HepG2 (cell line): ENCODE results near the gene NAIF1. TPM values are rescaled to one million over a fixed set of nuclear protein-coding genes. Genes with fewer than 3 reads are reported as not detected.

Experiments used
- FIP1L1 ChIP-seq: fragments of 200-400 bp; formaldehyde crosslinking; IDR thresholded peaks from 2 replicates; pipeline ENCODE4 v1.6.1; 2018; ENCODE audit warnings: low read depth, mild to moderate bottlenecking, low read length, moderate library complexity, borderline replicate concordance; ENCODE audit not compliant: insufficient read depth
- HOXA3 ChIP-seq: sonication (generic); formaldehyde crosslinking; IDR thresholded peaks from 2 replicates; pipeline ENCODE4 v1.5.0; 2020; ENCODE audit warnings: missing genetic modification reagents
- ZBTB7A ChIP-seq: sonication (generic); formaldehyde crosslinking; IDR thresholded peaks from 2 replicates; pipeline ENCODE4 v1.8.0; 2022; ENCODE audit warnings: mild to moderate bottlenecking, missing genetic modification reagents
- ZFX ChIP-seq: sonication (generic); formaldehyde crosslinking; IDR thresholded peaks from 2 replicates; pipeline ENCODE4 v1.4.0; 2020; ENCODE audit warnings: mild to moderate bottlenecking, low read depth, missing genetic modification reagents, moderate library complexity
- ZKSCAN5 ChIP-seq: sonication (generic); formaldehyde crosslinking; IDR thresholded peaks from 2 replicates; pipeline ENCODE4 v1.5.1; 2020; ENCODE audit warnings: mild to moderate bottlenecking, missing genetic modification reagents
- ZMYM2 ChIP-seq: sonication (generic); formaldehyde crosslinking; IDR thresholded peaks from 2 replicates; pipeline ENCODE4 v1.8.0; 2022; ENCODE audit warnings: mild to moderate bottlenecking, missing genetic modification reagents
- ZNF333 ChIP-seq: sonication (generic); formaldehyde crosslinking; IDR thresholded peaks from 2 replicates; pipeline ENCODE4 v1.4.0; 2020; ENCODE audit warnings: mild to moderate bottlenecking, missing genetic modification reagents, borderline replicate concordance
- ZNF670 ChIP-seq: sonication (generic); formaldehyde crosslinking; IDR thresholded peaks from 2 replicates; pipeline ENCODE4 v1.8.0; 2022; ENCODE audit warnings: mild to moderate bottlenecking, missing genetic modification reagents, borderline replicate concordance
- ZNF724P ChIP-seq: sonication (generic); formaldehyde crosslinking; IDR thresholded peaks from 2 replicates; pipeline ENCODE4 v1.8.0; 2022; ENCODE audit warnings: missing genetic modification reagents, borderline replicate concordance
- polyA plus RNA-seq, 8 experiments: library from polyadenylated mRNA; depleted of rRNA in 3 of 8; stranded (reverse) in 7 of 8; unstranded in 1 of 8; fragments of >200 nt; fragmentation: Illumina TruSeq in 4 of 8; extraction: Trizol in 4 of 8; gene quantifications; 2 replicates each; pipeline versions ENCODE4 v1.2.1 to v1.2.3, GENCODE V29; 2011 to 2016; ENCODE audit warnings: low read depth in 4 of 8, missing spikeins in 1 of 8, mixed read lengths in 1 of 8; ENCODE audit not compliant: insufficient read depth in 1 of 8
- total RNA-seq, 5 experiments: library from RNA; depleted of rRNA; stranded (reverse); fragments of >200 nt; fragmentation: Illumina TruSeq; extraction: Trizol; gene quantifications; 2 replicates each; pipeline ENCODE4 v1.2.3, GENCODE V29; 2016; ENCODE audit warnings: low read depth in 1 of 5
- TF ChIP-seq, protein P1 (sequence below): IDR thresholded peaks from 2 replicates; pipeline ENCODE4 v1.6.1; 2018; ENCODE audit warnings: missing genetic modification reagents
- TF ChIP-seq, protein P2 (sequence below): sonication (generic); formaldehyde crosslinking; IDR thresholded peaks from 2 replicates; pipeline ENCODE4 v1.4.0; 2020; ENCODE audit warnings: missing genetic modification reagents, borderline replicate concordance
- TF ChIP-seq, protein P3 (sequence below): sonication (generic); formaldehyde crosslinking; IDR thresholded peaks from 2 replicates; pipeline ENCODE4 v1.4.0; 2020; ENCODE audit warnings: mild to moderate bottlenecking, missing genetic modification reagents
- TF ChIP-seq, protein P4 (sequence below): IDR thresholded peaks from 2 replicates; pipeline ENCODE4 v1.6.1; 2018; ENCODE audit warnings: missing genetic modification reagents, mild to moderate bottlenecking, missing compliant biosample characterization

NAIF1 gene
- total and polyA plus RNA-seq, 2 of the 13 experiments (the other 11 are each of a cell fraction or from before 2014, with no cell fraction given) = 6.0 to 6.9 TPM

DNA sequence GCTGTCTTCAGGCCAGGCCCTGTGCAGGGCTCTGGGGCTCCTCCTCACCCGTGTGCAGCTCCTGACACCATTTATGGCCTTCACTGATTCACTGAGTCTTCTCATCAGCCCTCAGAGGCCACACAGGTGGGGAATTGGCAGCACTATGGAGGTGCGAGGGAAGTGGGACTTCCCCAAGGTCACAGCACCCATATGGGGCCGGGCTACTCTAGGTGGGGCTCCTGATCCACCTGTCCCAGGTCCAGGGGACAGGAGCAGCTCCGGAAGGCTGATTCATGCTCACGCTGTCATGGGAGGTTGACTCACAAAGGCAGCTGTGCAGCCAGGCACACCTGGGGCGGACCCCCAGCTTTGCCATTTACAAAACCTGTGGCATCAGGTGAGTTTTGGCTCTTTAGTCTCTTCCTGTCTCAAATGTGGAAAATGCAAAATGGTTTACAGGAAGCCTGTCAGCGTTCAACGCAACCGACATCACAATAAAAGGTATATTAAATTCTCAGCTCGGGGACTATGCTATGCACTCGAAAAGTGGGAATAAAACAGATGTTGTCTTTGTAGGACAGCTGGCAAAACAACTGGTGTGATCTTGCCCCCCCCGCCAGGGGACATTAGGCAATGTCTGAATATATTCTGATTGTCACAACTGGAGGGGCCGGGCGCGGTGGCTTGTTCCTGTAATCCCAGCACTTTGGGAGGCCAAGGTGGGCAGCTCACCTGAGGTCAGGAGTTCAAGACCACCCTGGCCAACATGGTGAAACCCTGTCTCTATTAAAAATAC, 15.0 kb downstream of the NAIF1 start (continued):
- TF ChIP-seq, protein P1, sequence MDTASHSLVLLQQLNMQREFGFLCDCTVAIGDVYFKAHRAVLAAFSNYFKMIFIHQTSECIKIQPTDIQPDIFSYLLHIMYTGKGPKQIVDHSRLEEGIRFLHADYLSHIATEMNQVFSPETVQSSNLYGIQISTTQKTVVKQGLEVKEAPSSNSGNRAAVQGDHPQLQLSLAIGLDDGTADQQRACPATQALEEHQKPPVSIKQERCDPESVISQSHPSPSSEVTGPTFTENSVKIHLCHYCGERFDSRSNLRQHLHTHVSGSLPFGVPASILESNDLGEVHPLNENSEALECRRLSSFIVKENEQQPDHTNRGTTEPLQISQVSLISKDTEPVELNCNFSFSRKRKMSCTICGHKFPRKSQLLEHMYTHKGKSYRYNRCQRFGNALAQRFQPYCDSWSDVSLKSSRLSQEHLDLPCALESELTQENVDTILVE (CRISPR knock-in tag) = no peak
- no peak for TF ChIP-seq ZBTB7A (CRISPR knock-in tag)
- no peak for TF ChIP-seq ZKSCAN5 (CRISPR knock-in tag)
- TF ChIP-seq, protein P2, sequence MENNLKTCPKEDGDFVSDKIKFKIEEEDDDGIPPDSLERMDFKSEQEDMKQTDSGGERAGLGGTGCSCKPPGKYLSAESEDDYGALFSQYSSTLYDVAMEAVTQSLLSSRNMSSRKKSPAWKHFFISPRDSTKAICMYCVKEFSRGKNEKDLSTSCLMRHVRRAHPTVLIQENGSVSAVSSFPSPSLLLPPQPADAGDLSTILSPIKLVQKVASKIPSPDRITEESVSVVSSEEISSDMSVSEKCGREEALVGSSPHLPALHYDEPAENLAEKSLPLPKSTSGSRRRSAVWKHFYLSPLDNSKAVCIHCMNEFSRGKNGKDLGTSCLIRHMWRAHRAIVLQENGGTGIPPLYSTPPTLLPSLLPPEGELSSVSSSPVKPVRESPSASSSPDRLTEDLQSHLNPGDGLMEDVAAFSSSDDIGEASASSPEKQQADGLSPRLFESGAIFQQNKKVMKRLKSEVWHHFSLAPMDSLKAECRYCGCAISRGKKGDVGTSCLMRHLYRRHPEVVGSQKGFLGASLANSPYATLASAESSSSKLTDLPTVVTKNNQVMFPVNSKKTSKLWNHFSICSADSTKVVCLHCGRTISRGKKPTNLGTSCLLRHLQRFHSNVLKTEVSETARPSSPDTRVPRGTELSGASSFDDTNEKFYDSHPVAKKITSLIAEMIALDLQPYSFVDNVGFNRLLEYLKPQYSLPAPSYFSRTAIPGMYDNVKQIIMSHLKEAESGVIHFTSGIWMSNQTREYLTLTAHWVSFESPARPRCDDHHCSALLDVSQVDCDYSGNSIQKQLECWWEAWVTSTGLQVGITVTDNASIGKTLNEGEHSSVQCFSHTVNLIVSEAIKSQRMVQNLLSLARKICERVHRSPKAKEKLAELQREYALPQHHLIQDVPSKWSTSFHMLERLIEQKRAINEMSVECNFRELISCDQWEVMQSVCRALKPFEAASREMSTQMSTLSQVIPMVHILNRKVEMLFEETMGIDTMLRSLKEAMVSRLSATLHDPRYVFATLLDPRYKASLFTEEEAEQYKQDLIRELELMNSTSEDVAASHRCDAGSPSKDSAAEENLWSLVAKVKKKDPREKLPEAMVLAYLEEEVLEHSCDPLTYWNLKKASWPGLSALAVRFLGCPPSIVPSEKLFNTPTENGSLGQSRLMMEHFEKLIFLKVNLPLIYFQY = peak; percentile 29; the same call in 1 of the 2 replicates
- peak; percentile 32; the same call in 1 of the 2 replicates for TF ChIP-seq ZFX (CRISPR knock-in tag)
- TF ChIP-seq ZNF670 (CRISPR knock-in tag) = 0 out of 2 replicates have a peak, but pooled peaks have one; percentile 56
- TF ChIP-seq ZNF333 (CRISPR knock-in tag) = no peak
- TF ChIP-seq, protein P3, sequence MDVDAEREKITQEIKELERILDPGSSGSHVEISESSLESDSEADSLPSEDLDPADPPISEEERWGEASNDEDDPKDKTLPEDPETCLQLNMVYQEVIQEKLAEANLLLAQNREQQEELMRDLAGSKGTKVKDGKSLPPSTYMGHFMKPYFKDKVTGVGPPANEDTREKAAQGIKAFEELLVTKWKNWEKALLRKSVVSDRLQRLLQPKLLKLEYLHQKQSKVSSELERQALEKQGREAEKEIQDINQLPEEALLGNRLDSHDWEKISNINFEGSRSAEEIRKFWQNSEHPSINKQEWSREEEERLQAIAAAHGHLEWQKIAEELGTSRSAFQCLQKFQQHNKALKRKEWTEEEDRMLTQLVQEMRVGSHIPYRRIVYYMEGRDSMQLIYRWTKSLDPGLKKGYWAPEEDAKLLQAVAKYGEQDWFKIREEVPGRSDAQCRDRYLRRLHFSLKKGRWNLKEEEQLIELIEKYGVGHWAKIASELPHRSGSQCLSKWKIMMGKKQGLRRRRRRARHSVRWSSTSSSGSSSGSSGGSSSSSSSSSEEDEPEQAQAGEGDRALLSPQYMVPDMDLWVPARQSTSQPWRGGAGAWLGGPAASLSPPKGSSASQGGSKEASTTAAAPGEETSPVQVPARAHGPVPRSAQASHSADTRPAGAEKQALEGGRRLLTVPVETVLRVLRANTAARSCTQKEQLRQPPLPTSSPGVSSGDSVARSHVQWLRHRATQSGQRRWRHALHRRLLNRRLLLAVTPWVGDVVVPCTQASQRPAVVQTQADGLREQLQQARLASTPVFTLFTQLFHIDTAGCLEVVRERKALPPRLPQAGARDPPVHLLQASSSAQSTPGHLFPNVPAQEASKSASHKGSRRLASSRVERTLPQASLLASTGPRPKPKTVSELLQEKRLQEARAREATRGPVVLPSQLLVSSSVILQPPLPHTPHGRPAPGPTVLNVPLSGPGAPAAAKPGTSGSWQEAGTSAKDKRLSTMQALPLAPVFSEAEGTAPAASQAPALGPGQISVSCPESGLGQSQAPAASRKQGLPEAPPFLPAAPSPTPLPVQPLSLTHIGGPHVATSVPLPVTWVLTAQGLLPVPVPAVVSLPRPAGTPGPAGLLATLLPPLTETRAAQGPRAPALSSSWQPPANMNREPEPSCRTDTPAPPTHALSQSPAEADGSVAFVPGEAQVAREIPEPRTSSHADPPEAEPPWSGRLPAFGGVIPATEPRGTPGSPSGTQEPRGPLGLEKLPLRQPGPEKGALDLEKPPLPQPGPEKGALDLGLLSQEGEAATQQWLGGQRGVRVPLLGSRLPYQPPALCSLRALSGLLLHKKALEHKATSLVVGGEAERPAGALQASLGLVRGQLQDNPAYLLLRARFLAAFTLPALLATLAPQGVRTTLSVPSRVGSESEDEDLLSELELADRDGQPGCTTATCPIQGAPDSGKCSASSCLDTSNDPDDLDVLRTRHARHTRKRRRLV (CRISPR knock-in tag) = no peak
- no peak for TF ChIP-seq FIP1L1
- no peak for TF ChIP-seq HOXA3 (CRISPR knock-in tag)
- TF ChIP-seq, protein P4, sequence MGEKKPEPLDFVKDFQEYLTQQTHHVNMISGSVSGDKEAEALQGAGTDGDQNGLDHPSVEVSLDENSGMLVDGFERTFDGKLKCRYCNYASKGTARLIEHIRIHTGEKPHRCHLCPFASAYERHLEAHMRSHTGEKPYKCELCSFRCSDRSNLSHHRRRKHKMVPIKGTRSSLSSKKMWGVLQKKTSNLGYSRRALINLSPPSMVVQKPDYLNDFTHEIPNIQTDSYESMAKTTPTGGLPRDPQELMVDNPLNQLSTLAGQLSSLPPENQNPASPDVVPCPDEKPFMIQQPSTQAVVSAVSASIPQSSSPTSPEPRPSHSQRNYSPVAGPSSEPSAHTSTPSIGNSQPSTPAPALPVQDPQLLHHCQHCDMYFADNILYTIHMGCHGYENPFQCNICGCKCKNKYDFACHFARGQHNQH = peak; percentile 48; the same call in 1 of the 2 replicates
- TF ChIP-seq ZMYM2 (CRISPR knock-in tag) = no peak
- TF ChIP-seq ZNF724P (CRISPR knock-in tag) = no peak
